Neural cell (in vitro differentiated cells): ENCODE results near the gene PHLDB2. TPM values are rescaled to one million over a fixed set of nuclear protein-coding genes. Genes with fewer than 3 reads are reported as not detected.

Source experiments
- H2AFZ ChIP-seq: fragments of 200-600, 300-800 bp; sonication (generic), shearing (Covaris generic); 2 replicates; pipeline ENCODE4 v1.6.0; 2014; ENCODE audit warnings: low read depth, mild to moderate bottlenecking, antibody characterized with exemption, low read length, moderate library complexity
- H3F3A ChIP-seq: fragments of 200-600 bp; shearing (Covaris generic); 2 replicates; pipeline ENCODE4 v1.6.1; 2016; ENCODE audit warnings: mild to moderate bottlenecking, moderate library complexity, mixed read lengths, antibody characterized with exemption, low read length; ENCODE audit not compliant: insufficient read depth, poor library complexity, severe bottlenecking
- H3K27ac ChIP-seq: fragments of 200-600, 300-800 bp; sonication (generic), shearing (Covaris generic); 2 replicates; pipeline ENCODE4 v1.5.1; 2014; ENCODE audit warnings: mild to moderate bottlenecking, low read length, moderate library complexity
- H3K27me3 ChIP-seq: fragments of 300-800, 200-600 bp; sonication (generic), shearing (Covaris generic); 2 replicates; pipeline ENCODE4 v1.6.0; 2014; ENCODE audit warnings: mild to moderate bottlenecking, low read depth, low read length, moderate library complexity; ENCODE audit not compliant: insufficient read depth
- H3K36me3 ChIP-seq: fragments of 300-800, 200-600 bp; sonication (generic), shearing (Covaris generic); 2 replicates; pipeline ENCODE4 v1.5.1; 2014; ENCODE audit warnings: mild to moderate bottlenecking, antibody characterized with exemption, low read length, moderate library complexity; ENCODE audit not compliant: insufficient read depth
- H3K4me2 ChIP-seq: fragments of 300-800, 200-600 bp; sonication (generic), shearing (Covaris generic); 2 replicates; pipeline ENCODE4 v1.6.0; 2014; ENCODE audit warnings: mild to moderate bottlenecking, low read length
- H3K4me3 ChIP-seq: fragments of 300-800, 200-600 bp; sonication (generic), shearing (Covaris generic); 2 replicates; pipeline ENCODE4 v1.5.1; 2014; ENCODE audit warnings: mild to moderate bottlenecking, low read length, moderate library complexity
- H3K79me2 ChIP-seq: fragments of 200-600 bp; shearing (Covaris generic); replicated peaks from 2 replicates; pipeline ENCODE4 v1.6.0; 2014; ENCODE audit warnings: mild to moderate bottlenecking, low read length, moderate library complexity; ENCODE audit not compliant: insufficient read depth
- H3K9ac ChIP-seq: fragments of 300-800, 200-600 bp; sonication (generic), shearing (Covaris generic); 2 replicates; pipeline ENCODE4 v1.6.1; 2016; ENCODE audit warnings: mild to moderate bottlenecking, low read length, mixed read lengths
- H3K9me2 ChIP-seq: fragments of 200-600 bp; shearing (Covaris generic); 2 replicates; pipeline ENCODE4 v1.6.1; 2016; ENCODE audit warnings: mild to moderate bottlenecking, low read length, mixed read lengths; ENCODE audit not compliant: insufficient read depth
- H3K9me3 ChIP-seq: fragments of 200-600, 300-800 bp; sonication (generic), shearing (Covaris generic); 2 replicates; pipeline ENCODE4 v1.6.1; 2016; ENCODE audit warnings: mild to moderate bottlenecking, mixed run types, low read length, moderate library complexity, mixed read lengths
- H4K20me1 ChIP-seq: fragments of 200-600 bp; shearing (Covaris generic); 2 replicates; pipeline ENCODE4 v1.6.1; 2016; ENCODE audit warnings: mild to moderate bottlenecking, mixed run types; ENCODE audit not compliant: insufficient read depth
- EP300 ChIP-seq: fragments of 450-650 bp; conservative IDR thresholded peaks from 2 replicates; pipeline ENCODE4 v1.6.1; 2014; ENCODE audit warnings: antibody characterized with exemption, mild to moderate bottlenecking, moderate library complexity; ENCODE audit not compliant: poor library complexity, severe bottlenecking
- EZH2 ChIP-seq: fragments of 200-600, 300-800 bp; shearing (Covaris generic), sonication (generic); IDR thresholded peaks from 2 replicates; pipeline ENCODE4 v1.6.1; 2014; ENCODE audit warnings: antibody characterized with exemption, low read length, borderline replicate concordance, mild to moderate bottlenecking; ENCODE audit not compliant: insufficient read depth, poor library complexity, severe bottlenecking
- MXI1 ChIP-seq: fragments of 450-650 bp; conservative IDR thresholded peaks from 2 replicates; pipeline ENCODE4 v1.6.1; 2014; ENCODE audit warnings: antibody characterized with exemption, mild to moderate bottlenecking; ENCODE audit not compliant: poor library complexity, severe bottlenecking
- POLR2AphosphoS5 ChIP-seq: IDR thresholded peaks from 2 replicates; pipeline ENCODE4 v1.6.1; 2012
- RAD21 ChIP-seq: fragments of 450-650 bp; conservative IDR thresholded peaks from 2 replicates; pipeline ENCODE4 v1.6.1; 2014; ENCODE audit warnings: antibody characterized with exemption, mild to moderate bottlenecking, moderate library complexity
- SMC3 ChIP-seq: fragments of 450-650 bp; conservative IDR thresholded peaks from 2 replicates; pipeline ENCODE4 v1.6.1; 2014; ENCODE audit warnings: antibody characterized with exemption, mild to moderate bottlenecking, moderate library complexity; ENCODE audit not compliant: poor library complexity
- TAF1 ChIP-seq: IDR thresholded peaks from 2 replicates; pipeline ENCODE4 v1.6.1; 2012; ENCODE audit warnings: low read depth
- polyA plus RNA-seq: library from polyadenylated mRNA; depleted of rRNA; stranded (reverse); fragments of >200 nt; gene quantifications from 2 replicates; pipeline ENCODE4 v1.2.3, GENCODE V29; 2014
- TF ChIP-seq, protein P1 (sequence below): IDR thresholded peaks from 2 replicates; pipeline ENCODE4 v1.6.1; 2012; ENCODE audit warnings: borderline replicate concordance
- TF ChIP-seq, protein P2 (sequence below): fragments of 450-650 bp; IDR thresholded peaks from 2 replicates; pipeline ENCODE4 v1.5.1; 2014; ENCODE audit warnings: antibody characterized with exemption, mild to moderate bottlenecking, moderate library complexity; ENCODE audit not compliant: poor library complexity, severe bottlenecking

PHLDB2 gene
- polyA plus RNA-seq, 1 donor from 2014 or later: 1.4 TPM

DNA sequence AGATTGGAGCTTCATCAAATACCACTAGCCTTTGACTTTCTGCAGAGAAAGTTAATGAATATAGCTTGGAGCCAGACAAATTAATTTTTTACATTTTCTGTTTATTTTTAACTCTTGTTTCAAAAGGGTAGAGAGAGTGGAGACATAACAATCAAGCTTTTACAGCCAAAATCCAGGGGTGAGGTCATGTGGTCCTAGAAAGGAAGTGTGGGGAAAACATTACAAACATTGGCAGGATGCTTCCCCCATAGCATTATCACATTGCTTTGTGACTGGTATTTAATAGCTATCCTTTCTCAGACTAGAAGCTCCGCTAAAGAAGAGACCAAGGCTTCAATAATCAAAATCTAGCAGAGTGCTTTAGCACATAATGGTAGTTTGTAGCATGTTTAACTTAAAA, 46.4 kb upstream of the PHLDB2 start:
- H3K9me2 ChIP-seq: no peaks in the 10 kb centered on the region
- no peak overlapping the region for H2AFZ ChIP-seq
- H3K9me3 ChIP-seq: no peaks in the 10 kb centered on the region
- TF ChIP-seq SMC3 (no peak), MXI1 (no peak), EP300 (no peak), TAF1 (no peak), RAD21 (no peak), EZH2 (no peak), POLR2AphosphoS5 (no peak)
- TF ChIP-seq, protein P1, sequence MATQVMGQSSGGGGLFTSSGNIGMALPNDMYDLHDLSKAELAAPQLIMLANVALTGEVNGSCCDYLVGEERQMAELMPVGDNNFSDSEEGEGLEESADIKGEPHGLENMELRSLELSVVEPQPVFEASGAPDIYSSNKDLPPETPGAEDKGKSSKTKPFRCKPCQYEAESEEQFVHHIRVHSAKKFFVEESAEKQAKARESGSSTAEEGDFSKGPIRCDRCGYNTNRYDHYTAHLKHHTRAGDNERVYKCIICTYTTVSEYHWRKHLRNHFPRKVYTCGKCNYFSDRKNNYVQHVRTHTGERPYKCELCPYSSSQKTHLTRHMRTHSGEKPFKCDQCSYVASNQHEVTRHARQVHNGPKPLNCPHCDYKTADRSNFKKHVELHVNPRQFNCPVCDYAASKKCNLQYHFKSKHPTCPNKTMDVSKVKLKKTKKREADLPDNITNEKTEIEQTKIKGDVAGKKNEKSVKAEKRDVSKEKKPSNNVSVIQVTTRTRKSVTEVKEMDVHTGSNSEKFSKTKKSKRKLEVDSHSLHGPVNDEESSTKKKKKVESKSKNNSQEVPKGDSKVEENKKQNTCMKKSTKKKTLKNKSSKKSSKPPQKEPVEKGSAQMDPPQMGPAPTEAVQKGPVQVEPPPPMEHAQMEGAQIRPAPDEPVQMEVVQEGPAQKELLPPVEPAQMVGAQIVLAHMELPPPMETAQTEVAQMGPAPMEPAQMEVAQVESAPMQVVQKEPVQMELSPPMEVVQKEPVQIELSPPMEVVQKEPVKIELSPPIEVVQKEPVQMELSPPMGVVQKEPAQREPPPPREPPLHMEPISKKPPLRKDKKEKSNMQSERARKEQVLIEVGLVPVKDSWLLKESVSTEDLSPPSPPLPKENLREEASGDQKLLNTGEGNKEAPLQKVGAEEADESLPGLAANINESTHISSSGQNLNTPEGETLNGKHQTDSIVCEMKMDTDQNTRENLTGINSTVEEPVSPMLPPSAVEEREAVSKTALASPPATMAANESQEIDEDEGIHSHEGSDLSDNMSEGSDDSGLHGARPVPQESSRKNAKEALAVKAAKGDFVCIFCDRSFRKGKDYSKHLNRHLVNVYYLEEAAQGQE: no peak
- TF ChIP-seq, protein P2, sequence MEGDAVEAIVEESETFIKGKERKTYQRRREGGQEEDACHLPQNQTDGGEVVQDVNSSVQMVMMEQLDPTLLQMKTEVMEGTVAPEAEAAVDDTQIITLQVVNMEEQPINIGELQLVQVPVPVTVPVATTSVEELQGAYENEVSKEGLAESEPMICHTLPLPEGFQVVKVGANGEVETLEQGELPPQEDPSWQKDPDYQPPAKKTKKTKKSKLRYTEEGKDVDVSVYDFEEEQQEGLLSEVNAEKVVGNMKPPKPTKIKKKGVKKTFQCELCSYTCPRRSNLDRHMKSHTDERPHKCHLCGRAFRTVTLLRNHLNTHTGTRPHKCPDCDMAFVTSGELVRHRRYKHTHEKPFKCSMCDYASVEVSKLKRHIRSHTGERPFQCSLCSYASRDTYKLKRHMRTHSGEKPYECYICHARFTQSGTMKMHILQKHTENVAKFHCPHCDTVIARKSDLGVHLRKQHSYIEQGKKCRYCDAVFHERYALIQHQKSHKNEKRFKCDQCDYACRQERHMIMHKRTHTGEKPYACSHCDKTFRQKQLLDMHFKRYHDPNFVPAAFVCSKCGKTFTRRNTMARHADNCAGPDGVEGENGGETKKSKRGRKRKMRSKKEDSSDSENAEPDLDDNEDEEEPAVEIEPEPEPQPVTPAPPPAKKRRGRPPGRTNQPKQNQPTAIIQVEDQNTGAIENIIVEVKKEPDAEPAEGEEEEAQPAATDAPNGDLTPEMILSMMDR: no peak
- no peaks in the 10 kb centered on the region for H3F3A ChIP-seq
- no peaks in the 10 kb centered on the region for H4K20me1 ChIP-seq
- no peak overlapping the region for H3K9ac ChIP-seq
- no peaks in the 10 kb centered on the region for H3K27me3 ChIP-seq
- H3K4me2 ChIP-seq: no peak overlapping the region
- no peaks in the 10 kb centered on the region for H3K36me3 ChIP-seq
- no peak overlapping the region for H3K4me3 ChIP-seq
- no peaks in the 10 kb centered on the region for H3K79me2 ChIP-seq
- H3K27ac ChIP-seq: no peak overlapping the region

DNA sequence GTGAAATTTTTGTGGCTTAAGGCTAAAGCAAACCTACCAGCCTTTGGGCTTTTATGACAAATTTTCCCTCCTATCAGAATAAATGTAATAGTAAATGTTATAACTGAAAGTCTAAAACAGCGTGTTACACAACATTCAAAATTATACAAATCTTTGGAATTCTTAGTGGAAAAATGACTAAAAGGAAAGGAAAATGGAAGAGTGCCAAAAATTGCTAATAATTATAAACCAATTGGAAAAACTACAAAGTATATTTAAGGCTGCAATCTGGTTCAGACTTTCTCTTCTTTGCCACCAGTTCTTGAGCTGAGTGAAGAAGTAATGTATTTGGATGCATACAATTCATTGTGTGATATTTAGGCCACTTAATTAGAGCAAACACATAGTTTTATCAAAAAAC, 45.6 kb upstream of the PHLDB2 start:
- Histone ChIP-seq H3K9me3 (no peaks in the 10 kb centered on the region), H3K27ac (no peak overlapping the region), H3K36me3 (no peaks in the 10 kb centered on the region), H3K4me3 (no peak overlapping the region), H3F3A (no peaks in the 10 kb centered on the region), H4K20me1 (no peaks in the 10 kb centered on the region), H3K4me2 (no peak overlapping the region), H2AFZ (no peak overlapping the region), H3K9me2 (no peaks in the 10 kb centered on the region), H3K9ac (no peak overlapping the region), H3K79me2 (no peaks in the 10 kb centered on the region), H3K27me3 (no peaks in the 10 kb centered on the region)
- no peak for TF ChIP-seq EP300
- no peak for TF ChIP-seq MXI1
- TF ChIP-seq, protein P1: no peak
- TF ChIP-seq, protein P2: no peak
- no peak for TF ChIP-seq TAF1
- TF ChIP-seq SMC3: no peak
- no peak for TF ChIP-seq RAD21
- no peak for TF ChIP-seq POLR2AphosphoS5
- no peak for TF ChIP-seq EZH2
